H1 (cell line): ENCODE results near the gene PPWD1.
A peak's percentile ranks its signal among the peaks of the same experiment; 100 is the strongest.

ENCODE experiments used
- EP300 ChIP-seq, 2 experiments: IDR thresholded peaks; 1 replicate in 1 of 2; 2 replicates in 1 of 2; pipeline ENCODE4 v1.6.1; 2011 to 2012; ENCODE audit warnings: low read depth in 2 of 2, low read length in 2 of 2, mild to moderate bottlenecking in 2 of 2, borderline replicate concordance in 1 of 2, inconsistent platforms in 1 of 2, moderate library complexity in 1 of 2
- EZH2 ChIP-seq: fragments of 200-600 bp; sonication (generic); IDR thresholded peaks from 2 replicates; pipeline ENCODE4 v1.7.1; 2012; ENCODE audit warnings: low read depth, mild to moderate bottlenecking, moderate library complexity, low read length, inconsistent platforms; ENCODE audit not compliant: severe bottlenecking
- PHF8 ChIP-seq: fragments of 200-600 bp; sonication (generic); conservative IDR thresholded peaks from 2 replicates; pipeline ENCODE4 v1.7.1; 2012; ENCODE audit warnings: low read depth, mild to moderate bottlenecking, inconsistent platforms, low read length, moderate library complexity
- SIN3A ChIP-seq, 2 experiments: IDR thresholded peaks in 1 of 2; conservative IDR thresholded peaks in 1 of 2; 2 replicates each; pipeline ENCODE4 v1.6.1; 2011 to 2012; ENCODE audit warnings: low read length in 2 of 2, improper control_type of control experiment in 1 of 2, low read depth in 1 of 2, mild to moderate bottlenecking in 1 of 2
- SRF ChIP-seq: IDR thresholded peaks from 2 replicates; pipeline ENCODE4 v1.6.1; 2011; ENCODE audit warnings: mild to moderate bottlenecking, low read depth, low read length, moderate library complexity
- TAF1 ChIP-seq: IDR thresholded peaks from 2 replicates; pipeline ENCODE4 v1.6.1; 2011; ENCODE audit warnings: mild to moderate bottlenecking, low read depth, low read length
- ZNF274 ChIP-seq: IDR thresholded peaks from 2 replicates; pipeline ENCODE4 v1.7.0; 2012; ENCODE audit warnings: low read length, borderline replicate concordance; ENCODE audit errors: extremely low read depth

DNA sequence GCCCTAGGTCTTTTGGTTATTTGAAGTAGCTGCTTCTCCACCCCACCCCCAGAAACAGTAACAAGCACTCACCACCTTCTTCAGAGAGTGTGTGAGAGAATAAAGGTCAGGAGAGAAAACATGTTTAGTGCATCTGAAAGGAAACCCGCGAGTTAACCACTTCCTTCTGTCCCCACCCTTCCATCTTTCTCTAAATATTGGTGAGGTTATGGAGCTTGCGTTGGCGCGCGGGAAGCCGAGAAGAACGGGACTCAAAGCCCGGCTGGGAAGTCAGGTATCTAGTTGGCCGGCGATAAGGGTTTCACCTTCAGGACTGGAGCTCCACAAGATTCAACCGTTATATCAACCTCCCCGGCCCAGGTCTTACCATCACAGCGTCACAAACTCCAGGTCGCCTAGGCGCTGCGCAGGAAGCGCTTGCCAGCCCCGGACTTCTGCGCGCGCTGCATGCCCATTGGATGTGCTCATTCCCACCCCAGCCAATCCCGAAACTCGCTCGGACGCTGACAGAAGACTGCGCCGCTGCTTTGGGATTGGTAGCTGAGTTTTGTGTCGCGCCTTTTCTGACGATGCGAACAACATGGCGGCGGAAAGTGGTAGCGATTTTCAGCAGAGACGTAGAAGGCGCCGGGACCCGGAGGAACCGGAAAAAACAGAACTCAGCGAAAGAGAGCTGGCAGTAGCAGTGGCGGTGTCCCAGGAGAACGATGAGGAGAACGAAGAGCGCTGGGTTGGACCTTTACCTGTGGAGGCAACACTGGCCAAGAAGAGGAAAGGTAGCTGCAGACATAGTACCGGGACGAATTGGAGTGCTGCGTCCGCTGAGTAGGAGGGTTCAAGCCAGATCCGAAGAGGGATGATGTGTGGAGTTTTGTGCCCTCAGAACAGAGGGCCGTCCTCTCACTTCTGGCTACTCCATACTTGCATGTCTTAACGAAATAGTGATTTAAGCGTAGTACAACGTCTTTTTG is at the start of gene PPWD1, which contains the start of gene CENPK:
- TF ChIP-seq TAF1 (peak; percentile 96), SIN3A (conservative IDR thresholded peaks at IDR 0.05 in 1 of 2, IDR thresholded peaks at IDR 0.05 in 1 of 2; ENCODE audit: low read depth in 1 of 2, low read length in 2 of 2) (peak in 1 of 2 experiments; percentile 77; a peak in 2 of 4 replicates), ZNF274 (no peak), EP300 (IDR thresholded peaks at IDR 0.05; ENCODE audit: borderline replicate concordance in 1 of 2, low read depth in 2 of 2, low read length in 2 of 2) (no peak), EZH2 (no peak), PHF8 (peak; percentile 97), SRF (peak; percentile 81)
